Activated T-helper 2 cell treated with anti-CD3 and anti-CD28 coated beads, Interferon-gamma antibody, Interleukin-2, Interleukin-4, amounts not matched to agents 10 μg/mL and 5 μg/mL and 100 μg/mL, durations not matched to agents 14 hours and 24 hours and 36 hours (primary cell): ENCODE data around the gene USP17L21. TPM values are rescaled to one million over a fixed set of nuclear protein-coding genes. Genes with fewer than 3 reads are reported as not detected.
"Not testable (repeated sequence)": the region's sequence is repeated elsewhere in the genome, so short reads cannot be mapped to it uniquely, and the experiment has no call there.

Experiments used
- DNase-seq: peaks from one replicate; pipeline ENCODE4 v3.0.0; 2021; ENCODE audit warnings: low spot score
- H3K27ac Mint-ChIP-seq: one replicate; pipeline ENCODE4 v1.8.0; 2021; ENCODE audit warnings: mixed read lengths
- H3K27me3 Mint-ChIP-seq: one replicate; pipeline ENCODE4 v1.8.0; 2021; ENCODE audit warnings: low read depth, mixed read lengths
- H3K36me3 Mint-ChIP-seq: one replicate; pipeline ENCODE4 v1.8.0; 2021; ENCODE audit warnings: low read depth, mixed read lengths
- H3K4me1 Mint-ChIP-seq: one replicate; pipeline ENCODE4 v1.8.0; 2021; ENCODE audit warnings: low read depth, mixed read lengths
- H3K4me3 Mint-ChIP-seq: one replicate; pipeline ENCODE4 v1.8.0; 2021; ENCODE audit warnings: low read depth, mild to moderate bottlenecking, moderate library complexity, mixed read lengths
- H3K9me3 Mint-ChIP-seq: one replicate; pipeline ENCODE4 v1.8.0; 2021; ENCODE audit warnings: mixed read lengths
- intact Hi-C: fragments of 100-400 bp; cut with micrococcal nuclease; formaldehyde crosslinking; loops from one replicate; pipeline ENCODE4 v1.15.1; 2023
- total RNA-seq: library from RNA; stranded (reverse); gene quantifications from 2 replicates; pipeline ENCODE4 v1.2.3, GENCODE V29; 2022

The USP17L21 gene, protein sequence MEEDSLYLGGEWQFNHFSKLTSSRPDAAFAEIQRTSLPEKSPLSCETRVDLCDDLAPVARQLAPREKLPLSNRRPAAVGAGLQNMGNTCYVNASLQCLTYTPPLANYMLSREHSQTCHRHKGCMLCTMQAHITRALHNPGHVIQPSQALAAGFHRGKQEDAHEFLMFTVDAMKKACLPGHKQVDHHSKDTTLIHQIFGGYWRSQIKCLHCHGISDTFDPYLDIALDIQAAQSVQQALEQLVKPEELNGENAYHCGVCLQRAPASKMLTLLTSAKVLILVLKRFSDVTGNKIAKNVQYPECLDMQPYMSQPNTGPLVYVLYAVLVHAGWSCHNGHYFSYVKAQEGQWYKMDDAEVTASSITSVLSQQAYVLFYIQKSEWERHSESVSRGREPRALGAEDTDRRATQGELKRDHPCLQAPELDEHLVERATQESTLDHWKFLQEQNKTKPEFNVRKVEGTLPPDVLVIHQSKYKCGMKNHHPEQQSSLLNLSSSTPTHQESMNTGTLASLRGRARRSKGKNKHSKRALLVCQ
- total RNA-seq, result not detected in 2 replicates

DNA sequence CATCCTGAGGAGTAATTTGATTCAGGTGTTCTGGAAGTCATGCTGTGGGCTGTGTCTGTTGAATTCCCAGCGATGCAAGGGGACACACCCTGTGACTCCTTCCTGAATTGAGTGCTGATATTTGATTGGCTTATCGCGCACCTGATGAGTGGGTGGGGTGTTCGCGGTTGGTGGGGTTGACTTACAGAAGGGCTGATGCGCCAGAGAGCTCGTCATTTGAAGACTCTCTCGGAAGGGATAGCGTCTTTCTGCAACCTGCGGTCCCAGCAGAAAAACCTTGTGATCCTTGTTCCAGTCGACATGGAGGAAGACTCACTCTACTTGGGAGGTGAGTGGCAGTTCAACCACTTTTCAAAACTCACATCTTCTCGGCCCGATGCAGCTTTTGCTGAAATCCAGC lies at the start of gene USP17L21:
TSS of gene USP17L21 (plus strand) at position 301 of the 400 bp plus-strand sequence. CDS start at position 301, 0 bp downstream.
- H3K36me3 Mint-ChIP-seq, H3K4me3 Mint-ChIP-seq, DNase-seq, H3K9me3 Mint-ChIP-seq, H3K4me1 Mint-ChIP-seq, H3K27ac Mint-ChIP-seq, H3K27me3 Mint-ChIP-seq, intact Hi-C loops: not testable (repeated sequence)

DNA sequence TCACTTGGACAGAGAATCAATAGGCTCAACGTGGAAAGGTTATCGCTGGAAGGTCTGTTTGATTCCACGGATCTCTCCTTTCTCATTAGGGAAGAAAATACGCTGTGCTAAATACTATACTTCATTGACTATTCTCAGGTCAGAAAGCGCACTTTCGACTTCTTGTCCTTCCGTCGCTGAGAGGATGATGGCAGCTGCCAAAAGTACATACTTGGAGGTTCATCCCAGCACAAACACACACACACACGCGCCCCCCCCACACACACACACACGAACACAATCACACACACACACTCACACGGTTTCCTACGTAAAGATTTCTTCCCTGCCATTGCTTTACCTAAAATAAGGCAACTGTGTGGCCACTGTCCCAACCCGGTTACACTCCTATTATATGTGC lies 48.0 kb upstream of the USP17L21 start:
- H3K9me3 Mint-ChIP-seq, DNase-seq, H3K27ac Mint-ChIP-seq, H3K27me3 Mint-ChIP-seq, H3K4me1 Mint-ChIP-seq, intact Hi-C loops, H3K36me3 Mint-ChIP-seq, H3K4me3 Mint-ChIP-seq: not testable (repeated sequence)

DNA sequence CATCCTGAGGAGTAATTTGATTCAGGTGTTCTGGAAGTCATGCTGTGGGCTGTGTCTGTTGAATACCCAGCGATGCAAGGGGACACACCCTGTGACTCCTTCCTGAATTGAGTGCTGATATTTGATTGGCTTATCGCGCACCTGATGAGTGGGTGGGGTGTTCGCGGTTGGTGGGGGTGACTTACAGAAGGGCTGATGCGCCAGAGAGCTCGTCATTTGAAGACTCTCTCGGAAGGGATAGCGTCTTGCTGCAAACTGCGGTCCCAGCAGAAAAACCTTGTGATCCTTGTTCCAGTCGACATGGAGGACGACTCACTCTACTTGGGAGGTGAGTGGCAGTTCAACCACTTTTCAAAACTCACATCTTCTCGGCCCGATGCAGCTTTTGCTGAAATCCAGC lies 47.6 kb upstream of the USP17L21 start, which contains the start of gene USP17L11:
TSS of gene USP17L11 (plus strand) at position 301 of the 400 bp plus-strand sequence. CDS start at position 301, 0 bp downstream.
- H3K27ac Mint-ChIP-seq, DNase-seq, H3K4me3 Mint-ChIP-seq, H3K9me3 Mint-ChIP-seq, H3K4me1 Mint-ChIP-seq, intact Hi-C loops, H3K36me3 Mint-ChIP-seq, H3K27me3 Mint-ChIP-seq: not testable (repeated sequence)

DNA sequence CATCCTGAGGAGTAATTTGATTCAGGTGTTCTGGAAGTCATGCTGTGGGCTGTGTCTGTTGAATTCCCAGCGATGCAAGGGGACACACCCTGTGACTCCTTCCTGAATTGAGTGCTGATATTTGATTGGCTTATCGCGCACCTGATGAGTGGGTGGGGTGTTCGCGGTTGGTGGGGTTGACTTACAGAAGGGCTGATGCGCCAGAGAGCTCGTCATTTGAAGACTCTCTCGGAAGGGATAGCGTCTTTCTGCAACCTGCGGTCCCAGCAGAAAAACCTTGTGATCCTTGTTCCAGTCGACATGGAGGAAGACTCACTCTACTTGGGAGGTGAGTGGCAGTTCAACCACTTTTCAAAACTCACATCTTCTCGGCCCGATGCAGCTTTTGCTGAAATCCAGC lies 42.8 kb upstream of the USP17L21 start, which contains the start of gene USP17L12:
TSS of gene USP17L12 (plus strand) at position 301 of the 400 bp plus-strand sequence. CDS start at position 301, 0 bp downstream.
- H3K4me3 Mint-ChIP-seq, H3K27ac Mint-ChIP-seq, H3K36me3 Mint-ChIP-seq, DNase-seq, intact Hi-C loops, H3K9me3 Mint-ChIP-seq, H3K4me1 Mint-ChIP-seq, H3K27me3 Mint-ChIP-seq: not testable (repeated sequence)

DNA sequence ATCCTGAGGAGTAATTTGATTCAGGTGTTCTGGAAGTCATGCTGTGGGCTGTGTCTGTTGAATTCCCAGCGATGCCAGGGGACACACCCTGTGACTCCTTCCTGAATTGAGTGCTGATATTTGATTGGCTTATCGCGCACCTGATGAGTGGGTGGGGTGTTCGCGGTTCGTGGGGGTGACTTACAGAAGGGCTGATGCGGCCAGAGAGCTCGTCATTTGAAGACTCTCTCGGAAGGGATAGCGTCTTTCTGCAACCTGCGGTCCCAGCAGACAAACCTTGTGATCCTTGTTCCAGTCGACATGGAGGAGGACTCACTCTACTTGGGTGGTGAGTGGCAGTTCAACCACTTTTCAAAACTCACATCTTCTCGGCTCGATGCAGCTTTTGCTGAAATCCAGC lies 38.1 kb upstream of the USP17L21 start, which contains the start of gene USP17L13:
TSS of gene USP17L13 (plus strand) at position 301 of the 400 bp plus-strand sequence. CDS start at position 301, 0 bp downstream.
- H3K9me3 Mint-ChIP-seq, DNase-seq, intact Hi-C loops, H3K4me3 Mint-ChIP-seq, H3K27me3 Mint-ChIP-seq, H3K4me1 Mint-ChIP-seq, H3K27ac Mint-ChIP-seq, H3K36me3 Mint-ChIP-seq: not testable (repeated sequence)

DNA sequence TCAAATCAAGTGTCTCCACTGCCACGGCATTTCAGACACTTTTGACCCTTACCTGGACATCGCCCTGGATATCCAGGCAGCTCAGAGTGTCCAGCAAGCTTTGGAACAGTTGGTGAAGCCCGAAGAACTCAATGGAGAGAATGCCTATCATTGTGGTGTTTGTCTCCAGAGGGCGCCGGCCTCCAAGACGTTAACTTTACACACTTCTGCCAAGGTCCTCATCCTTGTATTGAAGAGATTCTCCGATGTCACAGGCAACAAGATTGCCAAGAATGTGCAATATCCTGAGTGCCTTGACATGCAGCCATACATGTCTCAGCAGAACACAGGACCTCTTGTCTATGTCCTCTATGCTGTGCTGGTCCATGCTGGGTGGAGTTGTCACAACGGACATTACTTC lies 32.4 kb upstream of the USP17L21 start:
- H3K27ac Mint-ChIP-seq, H3K27me3 Mint-ChIP-seq, DNase-seq, intact Hi-C loops, H3K4me1 Mint-ChIP-seq, H3K4me3 Mint-ChIP-seq, H3K36me3 Mint-ChIP-seq, H3K9me3 Mint-ChIP-seq: not testable (repeated sequence)

DNA sequence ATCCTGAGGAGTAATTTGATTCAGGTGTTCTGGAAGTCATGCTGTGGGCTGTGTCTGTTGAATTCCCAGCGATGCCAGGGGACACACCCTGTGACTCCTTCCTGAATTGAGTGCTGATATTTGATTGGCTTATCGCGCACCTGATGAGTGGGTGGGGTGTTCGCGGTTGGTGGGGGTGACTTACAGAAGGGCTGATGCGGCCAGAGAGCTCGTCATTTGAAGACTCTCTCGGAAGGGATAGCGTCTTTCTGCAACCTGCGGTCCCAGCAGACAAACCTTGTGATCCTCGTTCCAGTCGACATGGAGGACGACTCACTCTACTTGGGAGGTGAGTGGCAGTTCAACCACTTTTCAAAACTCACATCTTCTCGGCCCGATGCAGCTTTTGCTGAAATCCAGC lies 28.6 kb upstream of the USP17L21 start, which contains the start of gene USP17L15:
TSS of gene USP17L15 (plus strand) at position 301 of the 400 bp plus-strand sequence. CDS start at position 301, 0 bp downstream.
- H3K9me3 Mint-ChIP-seq, DNase-seq, H3K27me3 Mint-ChIP-seq, intact Hi-C loops, H3K4me1 Mint-ChIP-seq, H3K4me3 Mint-ChIP-seq, H3K27ac Mint-ChIP-seq, H3K36me3 Mint-ChIP-seq: not testable (repeated sequence)

DNA sequence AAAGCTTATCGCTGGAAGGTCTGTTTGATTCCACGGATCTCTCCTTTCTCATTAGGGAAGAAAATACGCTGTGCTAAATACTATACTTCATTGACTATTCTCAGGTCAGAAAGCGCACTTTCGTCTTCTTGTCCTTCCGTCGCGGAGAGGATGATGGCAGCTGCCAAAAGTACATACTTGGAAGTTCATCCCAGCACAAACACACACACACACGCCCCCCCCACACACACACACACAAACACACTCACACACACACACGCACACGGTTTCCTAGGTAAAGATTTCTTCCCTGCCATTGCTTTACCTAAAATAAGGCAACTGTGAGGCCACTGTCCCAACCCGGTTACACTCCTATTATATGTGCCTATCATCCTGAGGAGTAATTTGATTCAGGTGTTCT lies 24.2 kb upstream of the USP17L21 start:
- H3K4me1 Mint-ChIP-seq, H3K9me3 Mint-ChIP-seq, H3K36me3 Mint-ChIP-seq, DNase-seq, H3K27me3 Mint-ChIP-seq, H3K4me3 Mint-ChIP-seq, intact Hi-C loops, H3K27ac Mint-ChIP-seq: not testable (repeated sequence)

DNA sequence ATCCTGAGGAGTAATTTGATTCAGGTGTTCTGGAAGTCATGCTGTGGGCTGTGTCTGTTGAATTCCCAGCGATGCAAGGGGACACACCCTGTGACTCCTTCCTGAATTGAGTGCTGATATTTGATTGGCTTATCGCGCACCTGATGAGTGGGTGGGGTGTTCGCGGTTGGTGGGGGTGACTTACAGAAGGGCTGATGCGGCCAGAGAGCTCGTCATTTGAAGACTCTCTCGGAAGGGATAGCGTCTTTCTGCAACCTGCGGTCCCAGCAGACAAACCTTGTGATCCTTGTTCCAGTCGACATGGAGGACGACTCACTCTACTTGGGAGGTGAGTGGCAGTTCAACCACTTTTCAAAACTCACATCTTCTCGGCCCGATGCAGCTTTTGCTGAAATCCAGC lies 19.1 kb upstream of the USP17L21 start, which contains the start of gene USP17L17:
TSS of gene USP17L17 (plus strand) at position 301 of the 400 bp plus-strand sequence. CDS start at position 301, 0 bp downstream.
- H3K36me3 Mint-ChIP-seq, H3K9me3 Mint-ChIP-seq, H3K27me3 Mint-ChIP-seq, intact Hi-C loops, H3K27ac Mint-ChIP-seq, DNase-seq, H3K4me1 Mint-ChIP-seq, H3K4me3 Mint-ChIP-seq: not testable (repeated sequence)

DNA sequence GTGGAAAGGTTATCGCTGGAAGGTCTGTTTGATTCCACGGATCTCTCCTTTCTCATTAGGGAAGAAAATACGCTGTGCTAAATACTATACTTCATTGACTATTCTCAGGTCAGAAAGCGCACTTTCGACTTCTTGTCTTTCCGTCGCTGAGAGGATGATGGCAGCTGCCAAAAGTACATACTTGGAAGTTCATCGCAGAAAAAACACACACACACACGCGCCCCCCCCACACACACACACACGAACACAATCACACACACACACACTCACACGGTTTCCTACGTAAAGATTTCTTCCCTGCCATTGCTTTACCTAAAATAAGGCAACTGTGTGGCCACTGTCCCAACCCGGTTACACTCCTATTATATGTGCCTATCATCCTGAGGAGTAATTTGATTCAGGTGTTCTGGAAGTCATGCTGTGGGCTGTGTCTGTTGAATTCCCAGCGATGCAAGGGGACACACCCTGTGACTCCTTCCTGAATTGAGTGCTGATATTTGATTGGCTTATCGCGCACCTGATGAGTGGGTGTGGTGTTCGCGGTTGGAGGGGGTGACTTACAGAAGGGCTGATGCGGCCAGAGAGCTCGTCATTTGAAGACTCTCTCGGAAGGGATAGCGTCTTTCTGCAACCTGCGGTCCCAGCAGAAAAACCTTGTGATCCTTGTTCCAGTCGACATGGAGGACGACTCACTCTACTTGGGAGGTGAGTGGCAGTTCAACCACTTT lies 14.6 kb upstream of the USP17L21 start, which contains the start of gene USP17L18:
TSS of gene USP17L18 (plus strand) at position 678 of the 728 bp plus-strand sequence. CDS start at position 678, 0 bp downstream.
- H3K27ac Mint-ChIP-seq, H3K9me3 Mint-ChIP-seq, H3K4me1 Mint-ChIP-seq, intact Hi-C loops, H3K4me3 Mint-ChIP-seq, H3K27me3 Mint-ChIP-seq, H3K36me3 Mint-ChIP-seq, DNase-seq: not testable (repeated sequence)

DNA sequence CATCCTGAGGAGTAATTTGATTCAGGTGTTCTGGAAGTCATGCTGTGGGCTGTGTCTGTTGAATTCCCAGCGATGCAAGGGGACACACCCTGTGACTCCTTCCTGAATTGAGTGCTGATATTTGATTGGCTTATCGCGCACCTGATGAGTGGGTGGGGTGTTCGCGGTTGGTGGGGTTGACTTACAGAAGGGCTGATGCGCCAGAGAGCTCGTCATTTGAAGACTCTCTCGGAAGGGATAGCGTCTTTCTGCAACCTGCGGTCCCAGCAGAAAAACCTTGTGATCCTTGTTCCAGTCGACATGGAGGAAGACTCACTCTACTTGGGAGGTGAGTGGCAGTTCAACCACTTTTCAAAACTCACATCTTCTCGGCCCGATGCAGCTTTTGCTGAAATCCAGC lies 9.6 kb upstream of the USP17L21 start, which contains the start of gene USP17L19:
TSS of gene USP17L19 (plus strand) at position 301 of the 400 bp plus-strand sequence. CDS start at position 301, 0 bp downstream.
- H3K27me3 Mint-ChIP-seq, H3K4me1 Mint-ChIP-seq, H3K27ac Mint-ChIP-seq, intact Hi-C loops, DNase-seq, H3K36me3 Mint-ChIP-seq, H3K9me3 Mint-ChIP-seq, H3K4me3 Mint-ChIP-seq: not testable (repeated sequence)

DNA sequence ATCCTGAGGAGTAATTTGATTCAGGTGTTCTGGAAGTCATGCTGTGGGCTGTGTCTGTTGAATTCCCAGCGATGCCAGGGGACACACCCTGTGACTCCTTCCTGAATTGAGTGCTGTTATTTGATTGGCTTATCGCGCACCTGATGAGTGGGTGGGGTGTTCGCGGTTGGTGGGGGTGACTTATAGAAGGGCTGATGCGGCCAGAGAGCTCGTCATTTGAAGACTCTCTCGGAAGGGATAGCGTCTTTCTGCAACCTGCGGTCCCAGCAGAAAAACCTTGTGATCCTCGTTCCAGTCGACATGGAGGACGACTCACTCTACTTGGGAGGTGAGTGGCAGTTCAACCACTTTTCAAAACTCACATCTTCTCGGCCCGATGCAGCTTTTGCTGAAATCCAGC lies 4.8 kb upstream of the USP17L21 start, which contains the start of gene USP17L20:
TSS of gene USP17L20 (plus strand) at position 301 of the 400 bp plus-strand sequence. CDS start at position 301, 0 bp downstream.
- DNase-seq, H3K9me3 Mint-ChIP-seq, H3K36me3 Mint-ChIP-seq, H3K27me3 Mint-ChIP-seq, H3K27ac Mint-ChIP-seq, H3K4me1 Mint-ChIP-seq, intact Hi-C loops, H3K4me3 Mint-ChIP-seq: not testable (repeated sequence)
